Fibroblast of pulmonary artery (primary cell): ENCODE data around the gene HSDL1.

ENCODE experiments used
- DNase-seq: peaks from one replicate; pipeline ENCODE4 v3.0.0-alpha.2; 2010; ENCODE audit warnings: low read depth
- H3K4me3 ChIP-seq: replicated peaks from 2 replicates; pipeline ENCODE4 v1.5.1; 2011; ENCODE audit warnings: low read depth, mild to moderate bottlenecking, control low read depth, low read length, moderate library complexity
- TF ChIP-seq, protein P1 (sequence below): IDR thresholded peaks from 2 replicates; pipeline ENCODE4 v1.5.1; 2011; ENCODE audit warnings: mild to moderate bottlenecking, control low read depth, low read length, inconsistent platforms; ENCODE audit errors: missing control alignments

Gene HSDL1

DNA sequence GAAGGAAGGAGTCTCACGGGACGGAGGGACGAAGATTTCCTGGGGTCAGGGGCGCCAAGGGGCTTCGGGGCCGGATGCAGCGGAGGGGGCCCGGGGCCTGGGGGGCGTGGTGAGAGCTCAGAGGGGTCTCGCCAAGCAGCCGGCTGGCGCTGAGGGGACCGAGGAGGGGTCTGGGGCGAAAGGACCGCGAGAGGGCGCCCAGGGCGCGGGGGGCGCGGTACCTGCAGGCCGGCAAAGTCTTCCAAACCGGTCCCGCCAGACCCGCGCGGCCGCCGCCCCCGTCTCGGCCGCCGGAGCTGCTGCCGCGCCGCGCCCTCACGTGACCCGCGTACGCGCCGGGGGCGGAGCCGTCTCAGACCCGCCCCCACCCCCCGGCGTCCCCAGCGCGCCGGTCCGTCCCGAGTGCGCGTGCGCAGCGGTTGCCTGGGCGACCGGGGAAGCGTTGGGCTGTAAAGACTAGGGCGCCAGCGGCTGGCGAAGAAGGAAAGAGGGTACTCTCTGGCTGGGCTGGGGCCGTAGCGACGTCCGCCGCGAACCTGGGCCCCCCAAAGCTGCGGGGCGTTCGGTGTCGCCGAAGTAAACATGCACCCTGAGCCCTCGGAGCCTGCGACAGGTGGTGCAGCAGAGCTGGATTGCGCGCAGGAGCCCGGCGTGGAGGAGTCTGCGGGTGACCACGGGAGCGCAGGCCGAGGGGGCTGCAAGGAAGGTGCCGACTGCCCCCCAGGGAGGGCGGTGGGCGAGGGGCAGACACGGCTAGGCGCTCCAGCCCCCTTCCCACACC is at the start of gene HSDL1, which contains the start of gene DNAAF1:
Gene HSDL1, minus strand, starts transcription at position 319 of the 781 bp plus-strand sequence. CDS start 13,856 bp downstream, outside the sequence.
Gene DNAAF1, plus strand, starts transcription at position 450 of the 781 bp plus-strand sequence. Its CDS starts 133 bp downstream, at position 583.
- peak within 1 kb of the TSS; percentile 86 for H3K4me3 ChIP-seq
- DNase-seq, result peak; percentile 85
- TF ChIP-seq, protein P1, sequence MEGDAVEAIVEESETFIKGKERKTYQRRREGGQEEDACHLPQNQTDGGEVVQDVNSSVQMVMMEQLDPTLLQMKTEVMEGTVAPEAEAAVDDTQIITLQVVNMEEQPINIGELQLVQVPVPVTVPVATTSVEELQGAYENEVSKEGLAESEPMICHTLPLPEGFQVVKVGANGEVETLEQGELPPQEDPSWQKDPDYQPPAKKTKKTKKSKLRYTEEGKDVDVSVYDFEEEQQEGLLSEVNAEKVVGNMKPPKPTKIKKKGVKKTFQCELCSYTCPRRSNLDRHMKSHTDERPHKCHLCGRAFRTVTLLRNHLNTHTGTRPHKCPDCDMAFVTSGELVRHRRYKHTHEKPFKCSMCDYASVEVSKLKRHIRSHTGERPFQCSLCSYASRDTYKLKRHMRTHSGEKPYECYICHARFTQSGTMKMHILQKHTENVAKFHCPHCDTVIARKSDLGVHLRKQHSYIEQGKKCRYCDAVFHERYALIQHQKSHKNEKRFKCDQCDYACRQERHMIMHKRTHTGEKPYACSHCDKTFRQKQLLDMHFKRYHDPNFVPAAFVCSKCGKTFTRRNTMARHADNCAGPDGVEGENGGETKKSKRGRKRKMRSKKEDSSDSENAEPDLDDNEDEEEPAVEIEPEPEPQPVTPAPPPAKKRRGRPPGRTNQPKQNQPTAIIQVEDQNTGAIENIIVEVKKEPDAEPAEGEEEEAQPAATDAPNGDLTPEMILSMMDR, result no peak

DNA sequence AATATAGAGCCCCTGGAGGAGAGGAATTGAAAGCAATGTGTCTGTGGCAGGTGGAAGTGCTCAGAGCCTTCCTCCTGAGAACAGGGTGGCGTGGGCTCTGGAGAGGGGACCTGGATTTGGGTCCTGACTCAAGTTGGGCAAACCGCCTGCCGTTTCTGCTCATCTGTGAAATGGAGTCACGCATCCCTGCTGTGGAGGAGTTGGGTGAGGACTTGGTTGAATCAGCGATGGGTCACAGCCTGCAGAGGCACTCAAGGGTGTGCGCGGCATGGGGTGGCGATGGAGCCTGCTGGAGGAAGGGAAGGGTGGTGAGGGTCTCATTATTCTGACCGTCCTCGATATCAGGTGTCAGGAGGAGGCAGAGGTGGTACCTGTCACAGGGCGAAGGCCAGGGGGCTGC is 49.0 kb upstream of the HSDL1 start:
- H3K4me3 ChIP-seq, result no peak overlapping the region

DNA sequence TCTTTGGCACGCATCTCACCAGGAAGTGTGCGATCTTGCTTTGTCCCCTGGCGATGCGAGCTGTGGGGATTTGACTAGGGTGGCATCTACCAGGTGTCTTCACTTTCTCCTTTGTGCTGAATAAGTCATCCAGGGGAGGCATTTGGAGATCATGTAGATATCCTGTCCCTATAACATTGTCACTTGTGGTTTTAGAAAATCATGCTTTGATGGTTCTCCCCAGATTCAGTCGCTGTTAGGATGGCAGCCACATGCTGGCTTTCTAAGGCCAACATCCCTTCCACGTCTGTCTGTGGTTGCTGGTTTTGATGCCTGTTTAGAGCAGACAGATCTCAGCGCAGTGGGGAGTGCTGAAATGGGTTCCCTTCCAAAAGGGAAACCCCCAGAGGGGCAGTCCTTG is 48.5 kb upstream of the HSDL1 start:
- DNase-seq, result no peak
- no peak overlapping the region for H3K4me3 ChIP-seq
- TF ChIP-seq, protein P1, result no peak

More for the DNA sequence above, 49.0 kb upstream of the HSDL1 start:
- TF ChIP-seq, protein P1, result no peak
- DNase-seq, result no peak

DNA sequence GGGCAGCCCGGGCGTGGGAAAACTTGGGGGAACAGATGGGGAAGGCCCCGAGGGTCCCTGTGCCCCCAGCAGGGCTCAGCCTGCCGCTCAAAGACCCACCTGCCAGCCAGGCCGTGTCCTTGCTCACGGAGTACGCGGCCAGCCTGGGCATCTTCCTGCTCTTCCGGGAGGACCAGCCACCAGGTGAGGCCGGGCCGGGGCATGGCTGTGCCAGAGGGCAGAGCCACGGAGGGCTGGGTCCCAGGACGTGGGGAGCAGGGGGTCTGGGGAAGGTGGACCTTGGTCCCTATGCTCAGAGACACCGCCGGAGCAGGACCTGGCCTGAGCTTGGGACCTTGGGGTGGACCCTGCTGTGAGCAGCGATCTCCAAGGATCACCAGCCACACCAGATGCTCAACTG is 46.5 kb upstream of the HSDL1 start:
- no peak for DNase-seq
- no peak overlapping the region for H3K4me3 ChIP-seq
- TF ChIP-seq, protein P1, result no peak

DNA sequence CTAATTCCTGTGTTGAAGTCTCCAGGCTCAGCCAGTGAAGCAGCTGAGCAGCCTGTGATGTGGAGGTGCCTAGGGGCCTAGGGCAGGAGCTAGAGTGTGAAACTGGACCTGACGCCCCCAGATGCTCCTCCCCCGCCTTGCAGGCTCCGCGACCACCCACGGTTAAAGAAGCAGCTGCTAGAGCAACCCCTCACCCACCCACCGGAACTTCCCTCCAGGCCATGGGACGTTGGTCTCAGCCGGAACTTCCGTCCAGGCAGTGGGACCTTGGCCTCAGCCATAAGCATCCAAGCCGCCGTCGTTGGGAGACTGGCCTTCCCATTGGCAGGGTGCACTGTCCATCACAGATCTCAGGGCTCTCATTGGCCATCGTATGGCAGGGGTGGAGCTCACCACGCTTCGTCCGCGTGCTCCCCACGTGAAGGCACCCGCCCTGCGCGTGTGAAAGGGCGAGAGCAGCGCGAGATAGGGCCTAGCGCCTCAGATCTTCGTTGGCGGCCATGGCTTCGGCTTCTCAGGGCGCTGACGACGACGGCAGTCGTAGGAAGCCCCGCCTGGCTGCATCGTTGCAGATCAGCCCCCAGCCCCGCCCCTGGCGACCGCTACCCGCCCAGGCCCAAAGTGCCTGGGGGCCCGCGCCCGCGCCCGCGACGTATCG is 45.9 kb upstream of the HSDL1 start, which contains the start of gene ADAD2:
Gene ADAD2, plus strand, starts transcription at position 427 of the 658 bp plus-strand sequence. Its CDS starts 74 bp downstream, at position 501.
- H3K4me3 ChIP-seq, result no peak within 1 kb of the TSS
- no peak for DNase-seq
- TF ChIP-seq, protein P1, result no peak

DNA sequence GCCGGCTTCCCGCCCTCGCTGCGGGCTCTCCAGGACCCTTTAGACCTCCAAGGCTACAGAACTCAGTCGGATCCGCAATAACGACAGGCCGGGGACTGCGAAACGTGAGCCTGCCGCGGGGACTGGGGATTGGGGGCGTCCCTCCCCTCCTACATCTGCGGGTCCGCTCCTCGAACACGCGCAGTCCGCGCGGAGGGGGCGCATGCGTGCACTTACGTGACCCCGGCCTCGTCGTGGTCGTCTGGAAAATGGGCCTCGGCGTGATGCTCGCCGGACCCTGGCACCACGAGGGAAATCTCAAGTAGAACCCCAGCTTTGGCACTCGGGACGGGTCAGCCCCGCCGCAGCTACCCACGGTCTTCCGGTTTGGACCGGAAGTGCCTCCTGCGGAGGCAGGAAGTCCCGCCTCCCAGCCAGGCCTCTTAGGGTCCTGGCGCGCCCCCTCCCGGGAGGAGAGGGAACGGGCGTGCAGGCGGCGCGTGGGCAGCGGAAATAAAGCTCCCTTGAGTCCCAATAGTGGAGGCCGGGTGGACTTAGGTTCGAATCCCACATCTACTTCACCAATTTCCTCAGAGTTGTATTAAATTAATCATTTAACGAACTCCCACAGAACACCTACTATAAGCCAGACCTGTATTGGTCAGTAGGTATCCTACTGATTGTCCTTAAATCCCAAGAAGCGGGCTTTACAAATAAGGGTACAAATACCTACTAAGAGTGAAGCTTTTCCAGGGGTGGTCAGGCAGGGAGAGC is 41.9 kb upstream of the HSDL1 start, which contains the start of gene TAF1C:
Gene TAF1C, minus strand, starts transcription at position 373 of the 753 bp plus-strand sequence. CDS start 2,069 bp downstream, outside the sequence.
- peak within 1 kb of the TSS; percentile 98 for H3K4me3 ChIP-seq
- DNase-seq, result peak; percentile 97
- TF ChIP-seq, protein P1, result peak; percentile 82
